Skeletal muscle satellite cell (primary cell): ENCODE data around the gene XYLT1.

Experiments
- H3K27me3 ChIP-seq: 2 replicates; pipeline ENCODE4 v1.7.0; 2013; ENCODE audit warnings: low read length; ENCODE audit not compliant: control insufficient read depth, insufficient read depth
- H3K36me3 ChIP-seq: 2 replicates; pipeline ENCODE4 v1.7.0; 2013; ENCODE audit warnings: mild to moderate bottlenecking, control low read depth, low read length; ENCODE audit not compliant: insufficient read depth
- H3K4me1 ChIP-seq: 2 replicates; pipeline ENCODE4 v1.7.0; 2013; ENCODE audit warnings: low read length; ENCODE audit not compliant: control insufficient read depth, insufficient read depth
- H3K4me2 ChIP-seq: 2 replicates; pipeline ENCODE4 v1.7.0; 2013; ENCODE audit warnings: mild to moderate bottlenecking, low read length
- H3K4me3 ChIP-seq: 2 replicates; pipeline ENCODE4 v1.7.0; 2013; ENCODE audit warnings: low read length
- H3K9ac ChIP-seq: 2 replicates; pipeline ENCODE4 v1.7.0; 2013; ENCODE audit warnings: mild to moderate bottlenecking, low read depth, low read length, moderate library complexity
- H3K9me3 ChIP-seq: replicated peaks from 2 replicates; pipeline ENCODE4 v1.7.0; 2013; ENCODE audit warnings: mild to moderate bottlenecking, control low read depth, low read length

The XYLT1 gene

DNA sequence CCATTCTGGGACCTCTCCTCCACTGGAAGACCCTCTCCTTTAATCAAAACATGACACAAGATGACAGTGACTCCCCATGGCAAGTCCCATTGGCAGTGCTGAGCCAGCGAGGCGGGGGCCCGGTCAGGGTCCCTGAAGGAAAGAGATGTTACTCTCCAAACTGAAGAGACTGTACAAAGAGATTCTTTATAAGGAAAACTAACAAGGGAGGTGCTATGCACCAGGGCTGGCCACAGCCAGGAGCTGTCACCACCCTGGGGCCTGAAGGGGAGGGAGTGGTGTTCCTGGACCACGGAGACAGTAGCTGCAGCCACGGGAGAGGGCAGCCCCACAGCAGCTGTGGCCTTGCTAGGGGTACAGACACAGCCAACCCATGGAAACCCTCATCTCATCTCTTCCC is 123.1 kb downstream of the XYLT1 start:
- Histone ChIP-seq H3K9me3 (no peaks in the 10 kb centered on the region), H3K9ac (no peak overlapping the region), H3K4me2 (no peak overlapping the region), H3K4me3 (no peak overlapping the region), H3K4me1 (peaks cover 3% of the 10 kb centered on the region), H3K36me3 (no peaks in the 10 kb centered on the region), H3K27me3 (no peaks in the 10 kb centered on the region)

DNA sequence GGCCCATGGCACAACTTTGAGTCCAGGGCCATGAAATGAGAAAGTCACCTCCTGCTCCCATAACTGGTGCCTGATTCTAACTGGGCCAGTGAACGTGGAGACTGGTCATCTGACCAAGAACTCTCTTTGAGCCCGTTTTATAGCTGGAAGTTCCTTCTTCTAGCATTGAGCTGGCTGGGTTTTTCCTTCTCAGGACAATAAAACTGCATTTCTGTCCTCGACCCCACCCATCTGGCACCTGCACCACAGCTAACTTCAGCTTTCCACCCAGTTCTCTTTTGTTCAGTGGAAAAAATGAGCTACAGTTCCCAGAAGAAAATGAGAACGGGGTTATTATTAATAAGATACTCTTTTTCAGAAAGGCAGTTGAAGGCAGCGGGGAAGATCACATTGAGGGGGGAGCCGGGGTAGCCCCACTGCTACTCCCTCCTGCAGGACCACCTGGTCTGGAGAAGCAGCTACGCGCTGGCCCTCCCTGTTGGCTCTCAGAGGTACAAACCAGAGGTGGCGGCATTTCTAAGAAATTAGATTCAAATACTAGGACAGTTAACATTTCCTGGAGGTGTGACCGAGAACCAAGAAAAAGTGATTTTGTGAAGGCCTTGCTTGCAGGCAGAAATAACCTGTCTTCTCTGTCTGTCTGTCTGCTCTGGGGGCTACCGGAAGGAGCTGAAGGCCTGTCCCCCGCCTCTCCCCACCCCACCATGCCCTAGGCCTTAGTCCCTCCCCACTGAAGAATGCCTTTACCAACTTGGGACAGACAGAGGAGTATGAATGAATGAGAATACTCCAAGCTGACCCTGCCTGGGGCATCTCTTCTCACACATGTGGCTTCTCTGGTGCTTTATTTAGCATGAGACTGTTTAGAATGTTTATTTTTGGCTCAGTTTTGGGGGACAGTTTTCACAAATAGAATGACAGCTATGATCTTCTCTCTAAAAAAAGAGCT is 123.9 kb downstream of the XYLT1 start:
- Histone ChIP-seq H3K9me3 (no peaks in the 10 kb centered on the region), H3K4me1 (peaks cover 5% of the 10 kb centered on the region), H3K4me2 (no peak overlapping the region), H3K4me3 (no peak overlapping the region), H3K9ac (no peak overlapping the region), H3K27me3 (no peaks in the 10 kb centered on the region), H3K36me3 (no peaks in the 10 kb centered on the region)

DNA sequence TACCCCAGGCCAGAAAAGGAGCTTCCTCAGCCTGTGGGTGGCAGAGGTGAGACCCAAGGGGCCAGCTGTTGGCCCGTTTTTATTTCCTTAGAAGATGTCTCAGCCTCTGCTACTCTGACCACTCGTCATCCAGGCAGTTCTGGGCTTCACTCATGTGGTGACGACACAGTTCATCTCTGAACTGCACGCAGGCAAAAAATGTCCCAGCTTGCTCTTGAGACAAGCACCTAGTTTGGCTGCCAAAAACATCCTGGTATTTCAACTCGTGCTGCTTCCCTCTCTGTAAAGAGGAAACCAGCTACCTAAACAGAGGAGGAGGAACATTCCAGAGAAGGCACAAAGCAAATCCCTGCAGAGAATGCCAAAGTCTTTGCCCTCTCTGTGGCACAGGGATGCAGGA is 125.7 kb downstream of the XYLT1 start:
- H3K4me1 ChIP-seq, result peaks cover 14% of the 10 kb centered on the region
- H3K4me3 ChIP-seq, result no peak overlapping the region

DNA sequence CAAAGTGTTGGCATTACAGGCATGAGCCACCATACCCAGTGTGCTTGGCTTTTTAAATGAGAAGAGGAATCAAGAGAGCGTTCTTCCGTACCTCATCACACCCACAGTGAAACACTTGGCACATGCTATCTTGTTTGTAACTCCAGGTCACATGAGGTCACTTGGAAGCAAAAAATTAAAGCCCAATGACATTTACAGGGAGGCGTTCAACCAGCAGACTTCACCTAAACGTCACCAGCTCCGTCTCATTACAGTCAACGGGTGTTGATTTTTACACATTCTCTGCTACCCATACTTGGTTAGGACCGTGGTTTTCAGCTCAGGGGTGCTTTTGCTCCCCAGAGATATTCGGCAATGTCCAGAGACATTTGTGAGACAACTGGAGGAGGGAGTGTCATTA is 127.0 kb downstream of the XYLT1 start:
- Histone ChIP-seq H3K9ac (no peak overlapping the region), H3K4me1 (peaks cover 14% of the 10 kb centered on the region), H3K36me3 (no peaks in the 10 kb centered on the region), H3K27me3 (no peaks in the 10 kb centered on the region), H3K4me2 (no peak overlapping the region), H3K4me3 (no peak overlapping the region), H3K9me3 (no peaks in the 10 kb centered on the region)

More for the DNA sequence above, 125.7 kb downstream of the XYLT1 start:
- no peaks in the 10 kb centered on the region for H3K36me3 ChIP-seq
- no peak overlapping the region for H3K9ac ChIP-seq
- H3K27me3 ChIP-seq, result no peaks in the 10 kb centered on the region
- H3K4me2 ChIP-seq, result no peak overlapping the region
- no peaks in the 10 kb centered on the region for H3K9me3 ChIP-seq

DNA sequence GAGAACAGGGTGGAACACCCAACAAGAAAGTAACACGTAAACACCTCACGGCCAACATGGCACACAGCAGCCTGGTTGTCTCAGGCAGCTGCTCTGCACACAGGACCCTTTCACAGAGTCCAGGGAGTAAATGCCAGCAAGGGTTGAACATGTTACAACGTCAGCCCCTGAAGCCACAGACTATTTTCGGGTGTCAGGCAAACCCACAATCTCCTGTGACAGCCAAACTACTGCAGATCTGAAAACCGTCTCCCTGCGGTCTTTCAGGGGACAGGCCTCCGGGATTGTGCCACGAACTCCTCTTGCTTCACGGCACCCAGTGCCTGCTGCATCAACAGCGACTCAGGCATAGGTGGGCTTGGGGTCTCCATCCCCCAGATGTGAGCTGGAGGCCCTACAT is 127.7 kb downstream of the XYLT1 start:
- no peak overlapping the region for H3K4me3 ChIP-seq
- H3K4me1 ChIP-seq, result peaks cover 14% of the 10 kb centered on the region
- H3K9me3 ChIP-seq, result no peaks in the 10 kb centered on the region
- no peaks in the 10 kb centered on the region for H3K36me3 ChIP-seq
- H3K9ac ChIP-seq, result no peak overlapping the region
- H3K27me3 ChIP-seq, result no peaks in the 10 kb centered on the region
- H3K4me2 ChIP-seq, result no peak overlapping the region

DNA sequence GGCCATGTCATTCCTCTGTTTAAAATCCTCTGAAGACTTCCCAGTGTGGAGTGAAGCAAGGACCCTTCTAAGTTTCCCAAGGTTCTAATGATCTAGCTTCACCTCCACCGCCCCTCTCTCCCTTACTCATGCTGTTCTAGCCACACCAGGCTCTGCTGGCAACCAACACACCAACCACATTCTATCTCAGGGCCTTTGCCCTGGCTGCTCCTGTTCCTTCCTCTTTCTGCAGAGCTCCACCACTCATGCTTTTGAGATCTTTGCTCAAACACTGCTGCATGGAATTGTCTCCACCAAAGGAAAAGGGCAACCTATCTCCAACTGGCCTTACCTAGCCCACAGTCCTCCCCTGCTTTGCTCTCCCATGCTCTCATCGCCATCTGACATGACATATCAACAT is 128.7 kb downstream of the XYLT1 start:
- peaks cover 14% of the 10 kb centered on the region for H3K4me1 ChIP-seq
- no peak overlapping the region for H3K9ac ChIP-seq
- no peaks in the 10 kb centered on the region for H3K27me3 ChIP-seq

DNA sequence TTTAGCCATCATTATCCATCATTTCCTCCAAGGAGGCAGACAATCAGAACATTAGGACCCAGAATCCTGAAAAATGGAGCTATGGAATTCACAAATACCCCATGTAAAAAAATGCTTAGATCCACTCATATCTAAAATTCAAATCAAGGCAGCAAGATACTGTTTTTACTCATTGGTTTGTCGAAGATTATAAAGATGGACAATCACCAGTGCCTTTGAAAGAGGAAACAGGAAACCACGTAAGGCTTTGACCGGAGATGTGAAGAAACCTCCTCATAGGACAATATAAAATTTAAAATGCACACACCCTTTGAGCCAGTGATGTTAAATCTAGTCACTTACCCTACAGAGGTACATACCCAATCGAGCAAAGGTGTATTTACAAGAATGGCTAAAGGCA is 130.0 kb downstream of the XYLT1 start:
- Histone ChIP-seq H3K36me3 (no peaks in the 10 kb centered on the region), H3K4me2 (no peak overlapping the region), H3K4me3 (no peak overlapping the region), H3K27me3 (no peaks in the 10 kb centered on the region), H3K9me3 (no peaks in the 10 kb centered on the region), H3K9ac (no peak overlapping the region), H3K4me1 (peaks cover 24% of the 10 kb centered on the region)

More for the DNA sequence above, 128.7 kb downstream of the XYLT1 start:
- Histone ChIP-seq H3K9me3 (no peaks in the 10 kb centered on the region), H3K4me2 (no peak overlapping the region), H3K36me3 (no peaks in the 10 kb centered on the region), H3K4me3 (no peak overlapping the region)

DNA sequence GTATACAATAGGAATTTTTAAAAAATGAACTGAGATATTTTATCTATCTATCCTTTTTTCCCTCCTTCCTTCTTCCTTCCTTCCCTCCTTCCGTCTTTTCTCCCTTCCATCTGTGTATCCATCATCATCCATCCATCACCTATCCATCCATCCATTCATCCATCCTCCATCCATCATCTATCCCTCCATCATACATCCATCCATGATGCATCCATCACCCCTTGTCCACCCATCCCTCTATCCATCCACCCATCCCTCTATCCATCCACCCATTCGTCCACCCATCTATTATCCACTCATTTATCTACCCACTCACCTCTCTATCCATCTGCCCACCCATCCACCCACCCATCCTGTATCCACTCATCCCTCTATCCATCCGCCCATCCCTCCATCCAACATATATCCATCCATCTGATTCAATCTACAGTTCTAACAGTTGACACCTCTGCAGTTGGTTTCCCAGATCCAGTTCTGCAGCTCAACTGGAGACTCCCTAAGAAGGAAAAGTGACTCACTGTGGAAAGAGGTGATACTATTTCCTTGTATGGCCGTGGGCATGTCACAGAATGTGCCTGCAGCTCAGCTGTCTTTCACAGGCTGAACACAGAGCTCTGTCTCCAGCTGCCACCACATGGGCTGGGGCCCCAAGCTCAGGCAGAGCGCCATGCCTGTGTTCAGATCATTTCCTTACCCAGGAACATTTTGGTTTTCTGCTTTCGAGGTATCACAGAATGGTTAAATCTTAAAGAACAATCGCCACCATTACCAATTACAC is 130.8 kb downstream of the XYLT1 start:
- H3K9ac ChIP-seq, result no peak overlapping the region
- no peak overlapping the region for H3K4me3 ChIP-seq
- no peak overlapping the region for H3K4me2 ChIP-seq
- H3K9me3 ChIP-seq, result no peaks in the 10 kb centered on the region
- no peaks in the 10 kb centered on the region for H3K27me3 ChIP-seq
- H3K36me3 ChIP-seq, result no peaks in the 10 kb centered on the region
- peaks cover 28% of the 10 kb centered on the region for H3K4me1 ChIP-seq

DNA sequence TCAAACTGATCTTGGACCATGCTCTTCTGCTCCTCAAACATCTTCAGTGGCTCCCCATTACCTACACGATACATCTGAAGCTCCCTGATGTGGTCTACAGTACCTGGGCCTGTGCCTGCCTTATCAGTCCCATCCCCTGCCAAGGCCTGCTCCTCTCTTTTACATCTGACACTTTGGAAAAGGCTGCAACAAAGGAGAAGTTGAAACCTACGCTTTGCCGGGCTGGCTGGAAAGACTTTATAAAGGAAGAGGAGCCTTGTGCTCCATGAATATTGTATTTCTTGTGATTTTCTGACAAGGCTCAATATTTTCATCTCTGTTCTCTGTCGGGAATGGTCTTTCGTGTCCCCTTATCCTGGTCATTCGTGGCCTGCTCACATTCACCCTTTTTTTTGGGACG is 132.5 kb downstream of the XYLT1 start:
- Histone ChIP-seq H3K4me3 (no peak overlapping the region), H3K4me2 (no peak overlapping the region), H3K4me1 (peaks cover 36% of the 10 kb centered on the region), H3K9ac (no peak overlapping the region), H3K27me3 (no peaks in the 10 kb centered on the region), H3K9me3 (no peaks in the 10 kb centered on the region), H3K36me3 (no peaks in the 10 kb centered on the region)

DNA sequence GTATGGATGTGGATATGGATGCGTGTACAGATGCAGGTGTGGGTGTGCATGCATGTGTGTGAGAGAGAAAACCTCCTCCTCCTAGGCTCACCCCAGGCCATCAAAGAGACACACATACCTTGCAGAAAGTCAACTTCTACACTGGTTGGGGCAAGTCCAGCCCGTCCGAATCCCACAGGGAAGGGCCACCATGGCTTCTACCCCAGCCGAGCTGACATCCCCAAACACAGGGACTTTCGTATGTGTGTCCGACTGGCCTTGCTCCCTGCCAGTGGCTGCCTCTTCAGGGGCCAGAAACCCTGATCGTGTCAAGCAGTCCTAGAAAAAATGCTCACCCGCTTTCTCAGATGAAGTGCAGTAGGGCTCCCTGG is 134.2 kb downstream of the XYLT1 start:
- no peak overlapping the region for H3K4me3 ChIP-seq
- no peak overlapping the region for H3K9ac ChIP-seq
- H3K4me2 ChIP-seq, result peak overlapping the region; percentile 68
- no peaks in the 10 kb centered on the region for H3K9me3 ChIP-seq
- H3K27me3 ChIP-seq, result no peaks in the 10 kb centered on the region
- no peaks in the 10 kb centered on the region for H3K36me3 ChIP-seq
- H3K4me1 ChIP-seq, result peaks cover 31% of the 10 kb centered on the region

DNA sequence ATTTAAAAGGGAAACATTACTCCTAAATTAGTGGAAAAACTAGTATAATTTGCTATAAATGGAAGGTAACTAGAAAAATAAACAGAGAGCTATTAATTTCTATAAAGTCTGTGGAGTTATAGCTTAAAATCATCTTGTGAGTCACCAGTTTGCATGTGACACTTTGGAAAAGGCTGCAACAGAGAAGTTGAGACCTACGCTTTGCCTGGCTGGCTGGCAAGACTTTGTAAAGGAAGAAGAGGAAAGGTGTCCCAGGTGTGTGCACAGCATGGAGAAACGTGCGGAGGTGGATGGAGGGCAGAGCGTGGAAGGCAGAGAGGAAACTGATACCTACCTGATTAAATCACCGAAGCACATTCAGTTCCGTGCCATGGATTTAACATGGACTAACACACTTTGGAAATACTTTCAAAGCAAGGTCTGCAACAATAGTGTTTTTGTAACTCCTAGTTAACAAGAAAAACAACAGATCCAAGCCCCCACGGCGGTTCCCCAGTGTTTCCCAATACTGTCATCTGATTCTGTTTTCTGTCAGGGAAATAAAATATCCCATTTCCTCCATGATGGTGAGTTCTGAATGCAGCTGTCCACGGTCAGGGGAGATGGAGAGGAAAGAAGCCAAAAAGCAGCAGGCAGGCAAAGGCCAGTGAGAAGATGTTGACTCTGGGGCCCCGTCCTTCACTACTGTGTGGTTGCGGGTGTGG is 134.8 kb downstream of the XYLT1 start:
- Histone ChIP-seq H3K9me3 (no peaks in the 10 kb centered on the region), H3K4me3 (no peak overlapping the region), H3K9ac (no peak overlapping the region), H3K4me1 (peaks cover 35% of the 10 kb centered on the region), H3K36me3 (no peaks in the 10 kb centered on the region), H3K4me2 (peak overlapping the region; percentile 68), H3K27me3 (no peaks in the 10 kb centered on the region)
